GM19043 (cell line): ENCODE results near the gene GRM8.

ENCODE experiments used
- ATAC-seq: cut with Tn5 transposase; IDR thresholded peaks from one replicate; pipeline ENCODE4 v1.9.1; 2021; ENCODE audit warnings: low read depth; ENCODE audit not compliant: unreplicated experiment

Gene GRM8

GRCh38 chr7:127233630-127234029 is 19.1 kb downstream of the GRM8 start:
- ATAC-seq: no peak

GRCh38 chr7:127231415-127231814 is 21.3 kb downstream of the GRM8 start:
- no peak for ATAC-seq

GRCh38 chr7:127230192-127230925 is 22.4 kb downstream of the GRM8 start:
- ATAC-seq: no peak

GRCh38 chr7:127226685-127227374 is 25.9 kb downstream of the GRM8 start:
- no peak for ATAC-seq

GRCh38 chr7:127221731-127222130 is 31.0 kb downstream of the GRM8 start:
- no peak for ATAC-seq

GRCh38 chr7:127214956-127215718 is 37.6 kb downstream of the GRM8 start:
- no peak for ATAC-seq

GRCh38 chr7:127209886-127210285 is 42.9 kb downstream of the GRM8 start:
- ATAC-seq: no peak

- ATAC-seq: no peak
Measured at GRCh38 chr7:127208860-127209259, 43.9 kb downstream of the GRM8 start.

- no peak for ATAC-seq
Measured at GRCh38 chr7:127208351-127208750, 44.4 kb downstream of the GRM8 start.

GRCh38 chr7:127207806-127208205 is 44.9 kb downstream of the GRM8 start:
- ATAC-seq: no peak

GRCh38 chr7:127207230-127207629 is 45.5 kb downstream of the GRM8 start:
- ATAC-seq: no peak

- ATAC-seq: no peak
Measured at GRCh38 chr7:127194571-127194970, 58.2 kb downstream of the GRM8 start.

- no peak for ATAC-seq
Measured at GRCh38 chr7:127189886-127190285, 62.9 kb downstream of the GRM8 start.

- no peak for ATAC-seq
Measured at GRCh38 chr7:127189074-127189473, 63.7 kb downstream of the GRM8 start.

GRCh38 chr7:127187740-127188139 is 65.0 kb downstream of the GRM8 start:
- no peak for ATAC-seq

- no peak for ATAC-seq
Measured at GRCh38 chr7:127186686-127187085, 66.1 kb downstream of the GRM8 start.

GRCh38 chr7:127177156-127177555 is 75.6 kb downstream of the GRM8 start:
- ATAC-seq: no peak

- no peak for ATAC-seq
Measured at GRCh38 chr7:127162366-127162765, 90.4 kb downstream of the GRM8 start.

GRCh38 chr7:127158659-127159058 is 94.1 kb downstream of the GRM8 start:
- no peak for ATAC-seq

GRCh38 chr7:127154958-127155357 is 97.8 kb downstream of the GRM8 start:
- ATAC-seq: no peak

GRCh38 chr7:127154101-127154500 is 98.6 kb downstream of the GRM8 start:
- no peak for ATAC-seq
